ENCODE results near the gene KRTCAP2.

DNA sequence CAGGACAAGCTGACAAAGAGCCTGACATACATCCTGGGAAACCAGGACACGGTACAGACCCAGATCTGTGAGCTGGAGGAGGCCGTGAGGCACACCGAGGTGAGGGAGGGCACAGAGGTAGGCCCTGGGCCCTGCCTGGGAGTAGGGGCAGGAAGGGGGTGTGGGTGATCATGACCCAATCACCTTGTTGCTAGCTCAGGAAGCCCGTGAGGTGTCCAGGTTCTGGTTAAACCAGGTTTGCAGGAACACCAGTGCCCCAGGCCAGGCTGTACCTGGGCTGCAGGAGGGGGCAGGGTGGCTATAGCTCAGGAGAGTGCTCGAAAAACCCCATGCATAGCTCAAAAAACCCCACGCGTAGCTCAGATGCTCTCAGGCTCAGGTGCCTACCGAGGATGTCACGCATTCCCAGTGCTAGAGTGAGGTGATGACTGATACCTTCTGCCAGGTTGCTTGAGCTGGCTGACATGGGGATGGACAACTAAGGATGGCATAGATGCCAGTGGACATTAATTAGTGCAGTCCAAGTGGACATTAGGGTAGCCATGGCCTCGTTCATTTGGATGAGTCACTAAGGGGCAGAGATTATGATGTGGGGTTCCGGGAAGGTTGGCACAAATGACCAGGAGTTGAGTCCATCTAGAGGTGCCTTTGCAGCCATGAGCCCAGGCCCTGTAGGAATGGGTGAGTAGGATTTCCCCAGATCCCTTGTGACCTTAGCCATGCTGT is 4.3 kb upstream of the KRTCAP2 start:
- TF ChIP-seq, protein P1, sequence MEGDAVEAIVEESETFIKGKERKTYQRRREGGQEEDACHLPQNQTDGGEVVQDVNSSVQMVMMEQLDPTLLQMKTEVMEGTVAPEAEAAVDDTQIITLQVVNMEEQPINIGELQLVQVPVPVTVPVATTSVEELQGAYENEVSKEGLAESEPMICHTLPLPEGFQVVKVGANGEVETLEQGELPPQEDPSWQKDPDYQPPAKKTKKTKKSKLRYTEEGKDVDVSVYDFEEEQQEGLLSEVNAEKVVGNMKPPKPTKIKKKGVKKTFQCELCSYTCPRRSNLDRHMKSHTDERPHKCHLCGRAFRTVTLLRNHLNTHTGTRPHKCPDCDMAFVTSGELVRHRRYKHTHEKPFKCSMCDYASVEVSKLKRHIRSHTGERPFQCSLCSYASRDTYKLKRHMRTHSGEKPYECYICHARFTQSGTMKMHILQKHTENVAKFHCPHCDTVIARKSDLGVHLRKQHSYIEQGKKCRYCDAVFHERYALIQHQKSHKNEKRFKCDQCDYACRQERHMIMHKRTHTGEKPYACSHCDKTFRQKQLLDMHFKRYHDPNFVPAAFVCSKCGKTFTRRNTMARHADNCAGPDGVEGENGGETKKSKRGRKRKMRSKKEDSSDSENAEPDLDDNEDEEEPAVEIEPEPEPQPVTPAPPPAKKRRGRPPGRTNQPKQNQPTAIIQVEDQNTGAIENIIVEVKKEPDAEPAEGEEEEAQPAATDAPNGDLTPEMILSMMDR (IDR thresholded peaks at IDR 0.05) = no peak
- no peak for TF ChIP-seq POLR2AphosphoS5 (IDR thresholded peaks at IDR 0.05; ENCODE audit: insufficient read depth in 1 of 2, low read depth in 1 of 2)
